GM23338 (cell line): ENCODE data around the gene TMEM128. TPM values are rescaled to one million over a fixed set of nuclear protein-coding genes. Genes with fewer than 3 reads are reported as not detected.
"Not testable (repeated sequence)": the region's sequence is repeated elsewhere in the genome, so short reads cannot be mapped to it uniquely, and the experiment has no call there.

ENCODE experiments used
- ATAC-seq: fragments of 200-7000 bp; cut with Tn5 transposase; 3 replicates; pipeline ENCODE4 v1.9.1; 2020
- DNase-seq: peaks from one replicate; pipeline ENCODE4 v3.0.0-alpha.2; 2015; ENCODE audit warnings: low spot score
- H2AFZ ChIP-seq: fragments of 200-600 bp; sonication (generic); 2 replicates; pipeline ENCODE4 v1.8.0; 2016; ENCODE audit warnings: antibody characterized with exemption, mild to moderate bottlenecking, moderate library complexity
- H3F3A ChIP-seq: fragments of 200-600 bp; sonication (generic); replicated peaks from 2 replicates; pipeline ENCODE4 v1.8.0; 2017; ENCODE audit warnings: antibody characterized with exemption, mixed run types, low read depth
- H3K27ac ChIP-seq: fragments of 200-600 bp; sonication (generic); 2 replicates; pipeline ENCODE4 v1.6.1; 2016; ENCODE audit warnings: low read depth
- H3K27me3 ChIP-seq: fragments of 200-600 bp; sonication (generic); 2 replicates; pipeline ENCODE4 v1.8.0; 2016; ENCODE audit warnings: mild to moderate bottlenecking, mixed run types, moderate library complexity; ENCODE audit not compliant: insufficient read depth
- H3K36me3 ChIP-seq: fragments of 200-600 bp; sonication (generic); 2 replicates; pipeline ENCODE4 v1.8.0; 2016; ENCODE audit warnings: mild to moderate bottlenecking; ENCODE audit not compliant: insufficient read depth
- H3K4me1 ChIP-seq: fragments of 200-600 bp; sonication (generic); 2 replicates; pipeline ENCODE4 v1.8.0; 2016; ENCODE audit warnings: mild to moderate bottlenecking, moderate library complexity; ENCODE audit not compliant: insufficient read depth
- H3K4me2 ChIP-seq: fragments of 200-600 bp; sonication (generic); 2 replicates; pipeline ENCODE4 v1.7.1; 2017; ENCODE audit warnings: mixed run types
- H3K4me3 ChIP-seq: fragments of 200-600 bp; sonication (generic); 2 replicates; pipeline ENCODE4 v1.6.1; 2016; ENCODE audit warnings: mixed run types
- H3K79me2 ChIP-seq: fragments of 200-600 bp; sonication (generic); replicated peaks from 2 replicates; pipeline ENCODE4 v1.8.0; 2017; ENCODE audit warnings: mild to moderate bottlenecking; ENCODE audit not compliant: insufficient read depth
- H3K9me2 ChIP-seq: fragments of 200-600 bp; sonication (generic); 2 replicates; pipeline ENCODE4 v1.8.0; 2017; ENCODE audit not compliant: insufficient read depth
- H4K20me1 ChIP-seq: fragments of 200-600 bp; sonication (generic); replicated peaks from 2 replicates; pipeline ENCODE4 v1.8.0; 2017; ENCODE audit warnings: mild to moderate bottlenecking; ENCODE audit not compliant: insufficient read depth
- H3K27ac Mint-ChIP-seq: 2 replicates; pipeline ENCODE4 v1.8.0; 2020; ENCODE audit warnings: inconsistent platforms, mild to moderate bottlenecking, moderate library complexity, mixed read lengths
- H3K27me3 Mint-ChIP-seq: 3 replicates; pipeline ENCODE4 v1.8.0; 2022; ENCODE audit warnings: low read depth, mild to moderate bottlenecking, moderate library complexity, mixed read lengths, inconsistent platforms; ENCODE audit not compliant: insufficient read depth, poor library complexity
- H3K36me3 Mint-ChIP-seq: 3 replicates; pipeline ENCODE4 v1.8.0; 2021; ENCODE audit warnings: low read depth, mild to moderate bottlenecking, inconsistent platforms, moderate library complexity, mixed read lengths
- H3K4me1 Mint-ChIP-seq: 3 replicates; pipeline ENCODE4 v1.8.0; 2020; ENCODE audit warnings: mild to moderate bottlenecking, inconsistent platforms, mixed read lengths
- H3K4me3 Mint-ChIP-seq: 3 replicates; pipeline ENCODE4 v1.8.0; 2021; ENCODE audit warnings: moderate library complexity, mild to moderate bottlenecking, inconsistent platforms, mixed read lengths
- H3K9me3 Mint-ChIP-seq: 3 replicates; pipeline ENCODE4 v1.8.0; 2020; ENCODE audit warnings: moderate library complexity, mild to moderate bottlenecking, inconsistent platforms, mixed read lengths
- ETS1 ChIP-seq: IDR thresholded peaks from 2 replicates; pipeline ENCODE4 v1.6.1; 2016; ENCODE audit warnings: antibody characterized with exemption
- EZH2 ChIP-seq: fragments of 200-600 bp; sonication (generic); IDR thresholded peaks from one replicate; pipeline ENCODE4 v1.8.0; 2017; ENCODE audit warnings: antibody characterized with exemption, mild to moderate bottlenecking, low read depth; ENCODE audit not compliant: unreplicated experiment
- EZH2phosphoT487 ChIP-seq: fragments of 200-600 bp; sonication (generic); IDR thresholded peaks from one replicate; pipeline ENCODE4 v1.8.1; 2018; ENCODE audit warnings: antibody characterized with exemption; ENCODE audit not compliant: unreplicated experiment
- JUNB ChIP-seq: IDR thresholded peaks from one replicate; pipeline ENCODE4 v1.6.1; 2016; ENCODE audit warnings: antibody characterized with exemption; ENCODE audit not compliant: unreplicated experiment
- NANOG ChIP-seq: IDR thresholded peaks from 2 replicates; pipeline ENCODE4 v1.6.1; 2016; ENCODE audit warnings: antibody characterized with exemption, borderline replicate concordance
- POLR2AphosphoS5 ChIP-seq: IDR thresholded peaks from 2 replicates; pipeline ENCODE4 v1.6.1; 2016; ENCODE audit warnings: antibody characterized with exemption, low read depth
- ZNF331 ChIP-seq: fragments of 250-450 bp; sonication (Bioruptor Pico); IDR thresholded peaks from 2 replicates; pipeline ENCODE4 v1.5.0; 2020; ENCODE audit warnings: low read depth, mild to moderate bottlenecking, moderate library complexity
- polyA plus RNA-seq: library from polyadenylated mRNA; unstranded; fragments of >200 nt; fragmentation: Nextera tagmentation; extraction: Ambion mirVana; gene quantifications from 2 replicates; pipeline ENCODE4 v1.2.1, GENCODE V29; 2016
- total RNA-seq: library from RNA; depleted of rRNA; stranded (reverse); fragments of >200 nt; shearing (Covaris generic); gene quantifications from 2 replicates; pipeline ENCODE4 v1.2.3, GENCODE V29; 2014
- TF ChIP-seq, protein P1 (sequence below): fragments of 250-450 bp; sonication (Bioruptor Pico); IDR thresholded peaks from 2 replicates; pipeline ENCODE4 v1.5.0; 2020; ENCODE audit warnings: mild to moderate bottlenecking, moderate library complexity

Gene TMEM128
- total and polyA plus RNA-seq, 2 experiments from 2014 or later = 22.7 to 25.9 TPM

DNA sequence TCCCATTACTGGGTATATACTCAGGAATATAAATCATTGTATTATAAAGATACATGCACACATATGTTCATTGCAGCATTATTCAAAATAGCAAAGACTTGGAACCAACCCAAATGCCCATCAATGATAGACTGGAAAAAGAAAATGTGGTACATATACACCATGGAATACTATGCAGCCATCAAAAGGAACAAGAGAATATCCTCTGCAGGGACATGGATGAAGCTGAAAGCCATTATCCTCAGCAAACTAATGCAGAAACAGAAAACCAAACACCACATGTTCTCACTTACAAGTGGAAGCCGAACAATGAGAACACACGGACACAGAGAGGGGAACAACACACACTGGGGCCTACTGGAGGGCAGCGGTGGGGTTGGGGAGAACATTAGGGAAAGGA lies 9.7 kb upstream of the TMEM128 start:
- H3K9me2 ChIP-seq, DNase-seq, H3K36me3 Mint-ChIP-seq, H3K27me3 ChIP-seq, H3K79me2 ChIP-seq, ATAC-seq, H3K4me3 Mint-ChIP-seq, H2AFZ ChIP-seq, H3K36me3 ChIP-seq, H3F3A ChIP-seq, H4K20me1 ChIP-seq, H3K4me3 ChIP-seq, H3K27ac ChIP-seq, H3K4me2 ChIP-seq, H3K27ac Mint-ChIP-seq, H3K27me3 Mint-ChIP-seq, H3K9me3 Mint-ChIP-seq, H3K4me1 ChIP-seq, H3K4me1 Mint-ChIP-seq: not testable (repeated sequence)

GRCh38 chr4:4256799-4257198 lies 8.8 kb upstream of the TMEM128 start:
- TF ChIP-seq JUNB (no peak), NANOG (no peak), EZH2 (no peak), EZH2phosphoT487 (no peak), ETS1 (no peak), ZNF331 (no peak), POLR2AphosphoS5 (no peak)
- TF ChIP-seq, protein P1, sequence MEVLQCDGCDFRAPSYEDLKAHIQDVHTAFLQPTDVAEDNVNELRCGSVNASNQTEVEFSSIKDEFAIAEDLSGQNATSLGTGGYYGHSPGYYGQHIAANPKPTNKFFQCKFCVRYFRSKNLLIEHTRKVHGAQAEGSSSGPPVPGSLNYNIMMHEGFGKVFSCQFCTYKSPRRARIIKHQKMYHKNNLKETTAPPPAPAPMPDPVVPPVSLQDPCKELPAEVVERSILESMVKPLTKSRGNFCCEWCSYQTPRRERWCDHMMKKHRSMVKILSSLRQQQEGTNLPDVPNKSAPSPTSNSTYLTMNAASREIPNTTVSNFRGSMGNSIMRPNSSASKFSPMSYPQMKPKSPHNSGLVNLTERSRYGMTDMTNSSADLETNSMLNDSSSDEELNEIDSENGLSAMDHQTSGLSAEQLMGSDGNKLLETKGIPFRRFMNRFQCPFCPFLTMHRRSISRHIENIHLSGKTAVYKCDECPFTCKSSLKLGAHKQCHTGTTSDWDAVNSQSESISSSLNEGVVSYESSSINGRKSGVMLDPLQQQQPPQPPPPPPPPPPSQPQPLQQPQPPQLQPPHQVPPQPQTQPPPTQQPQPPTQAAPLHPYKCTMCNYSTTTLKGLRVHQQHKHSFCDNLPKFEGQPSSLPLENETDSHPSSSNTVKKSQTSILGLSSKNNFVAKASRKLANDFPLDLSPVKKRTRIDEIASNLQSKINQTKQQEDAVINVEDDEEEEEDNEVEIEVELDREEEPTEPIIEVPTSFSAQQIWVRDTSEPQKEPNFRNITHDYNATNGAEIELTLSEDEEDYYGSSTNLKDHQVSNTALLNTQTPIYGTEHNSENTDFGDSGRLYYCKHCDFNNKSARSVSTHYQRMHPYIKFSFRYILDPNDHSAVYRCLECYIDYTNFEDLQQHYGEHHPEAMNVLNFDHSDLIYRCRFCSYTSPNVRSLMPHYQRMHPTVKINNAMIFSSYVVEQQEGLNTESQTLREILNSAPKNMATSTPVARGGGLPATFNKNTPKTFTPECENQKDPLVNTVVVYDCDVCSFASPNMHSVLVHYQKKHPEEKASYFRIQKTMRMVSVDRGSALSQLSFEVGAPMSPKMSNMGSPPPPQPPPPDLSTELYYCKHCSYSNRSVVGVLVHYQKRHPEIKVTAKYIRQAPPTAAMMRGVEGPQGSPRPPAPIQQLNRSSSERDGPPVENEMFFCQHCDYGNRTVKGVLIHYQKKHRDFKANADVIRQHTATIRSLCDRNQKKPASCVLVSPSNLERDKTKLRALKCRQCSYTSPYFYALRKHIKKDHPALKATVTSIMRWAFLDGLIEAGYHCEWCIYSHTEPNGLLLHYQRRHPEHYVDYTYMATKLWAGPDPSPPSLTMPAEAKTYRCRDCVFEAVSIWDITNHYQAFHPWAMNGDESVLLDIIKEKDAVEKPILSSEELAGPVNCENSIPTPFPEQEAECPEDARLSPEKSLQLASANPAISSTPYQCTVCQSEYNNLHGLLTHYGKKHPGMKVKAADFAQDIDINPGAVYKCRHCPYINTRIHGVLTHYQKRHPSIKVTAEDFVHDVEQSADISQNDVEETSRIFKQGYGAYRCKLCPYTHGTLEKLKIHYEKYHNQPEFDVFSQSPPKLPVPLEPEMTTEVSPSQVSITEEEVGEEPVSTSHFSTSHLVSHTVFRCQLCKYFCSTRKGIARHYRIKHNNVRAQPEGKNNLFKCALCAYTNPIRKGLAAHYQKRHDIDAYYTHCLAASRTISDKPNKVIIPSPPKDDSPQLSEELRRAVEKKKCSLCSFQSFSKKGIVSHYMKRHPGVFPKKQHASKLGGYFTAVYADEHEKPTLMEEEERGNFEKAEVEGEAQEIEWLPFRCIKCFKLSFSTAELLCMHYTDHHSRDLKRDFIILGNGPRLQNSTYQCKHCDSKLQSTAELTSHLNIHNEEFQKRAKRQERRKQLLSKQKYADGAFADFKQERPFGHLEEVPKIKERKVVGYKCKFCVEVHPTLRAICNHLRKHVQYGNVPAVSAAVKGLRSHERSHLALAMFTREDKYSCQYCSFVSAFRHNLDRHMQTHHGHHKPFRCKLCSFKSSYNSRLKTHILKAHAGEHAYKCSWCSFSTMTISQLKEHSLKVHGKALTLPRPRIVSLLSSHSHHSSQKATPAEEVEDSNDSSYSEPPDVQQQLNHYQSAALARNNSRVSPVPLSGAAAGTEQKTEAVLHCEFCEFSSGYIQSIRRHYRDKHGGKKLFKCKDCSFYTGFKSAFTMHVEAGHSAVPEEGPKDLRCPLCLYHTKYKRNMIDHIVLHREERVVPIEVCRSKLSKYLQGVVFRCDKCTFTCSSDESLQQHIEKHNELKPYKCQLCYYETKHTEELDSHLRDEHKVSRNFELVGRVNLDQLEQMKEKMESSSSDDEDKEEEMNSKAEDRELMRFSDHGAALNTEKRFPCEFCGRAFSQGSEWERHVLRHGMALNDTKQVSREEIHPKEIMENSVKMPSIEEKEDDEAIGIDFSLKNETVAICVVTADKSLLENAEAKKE (CRISPR knock-in tag) = no peak
- no peak overlapping the region for H3K4me3 ChIP-seq
- Mint-ChIP-seq H3K27ac (no peak overlapping the region), H3K9me3 (no peaks in the 10 kb centered on the region), H3K27me3 (peaks cover 6% of the 10 kb centered on the region), H3K4me1 (no peaks in the 10 kb centered on the region), H3K36me3 (no peaks in the 10 kb centered on the region), H3K4me3 (no peak overlapping the region)
- no peak overlapping the region for H3K27ac ChIP-seq
- no peak overlapping the region for H2AFZ ChIP-seq
- H3K27me3 ChIP-seq = peaks cover 2% of the 10 kb centered on the region; the same call in 1 of the 2 replicates
- no peaks in the 10 kb centered on the region for H3K9me2 ChIP-seq
- H3K36me3 ChIP-seq = no peaks in the 10 kb centered on the region
- DNase-seq (peak; percentile 7), ATAC-seq (peak; percentile 64)
- no peaks in the 10 kb centered on the region for H3K4me1 ChIP-seq
- no peak overlapping the region for H3K4me2 ChIP-seq
- no peaks in the 10 kb centered on the region for H3F3A ChIP-seq
- H3K79me2 ChIP-seq = no peaks in the 10 kb centered on the region
- no peaks in the 10 kb centered on the region for H4K20me1 ChIP-seq
